Hypothalamus (tissue), 51 donors: ENCODE results near the gene CDKAL1.
"Not testable (repeated sequence)": the region's sequence is repeated elsewhere in the genome, so short reads cannot be mapped to it uniquely, and the experiment has no call there.

Source experiments
- DNase-seq, 51 donors: peaks; one replicate each; lab custom pipeline; 2025; lab: John Stamatoyannopoulos, UW

Gene CDKAL1

GRCh38 chr6:20534295-20535262 is at the start of gene CDKAL1:
Gene CDKAL1 (plus strand): TSS chr6:20534457. CDS start chr6:20546351, 11,894 bp downstream.
- peak; percentile 14 to 94 (median 79) for DNase-seq

- no peak for DNase-seq
Measured at GRCh38 chr6:20486641-20487040, 47.6 kb upstream of the CDKAL1 start.

- no peak for DNase-seq
Measured at GRCh38 chr6:20487669-20488375, 46.4 kb upstream of the CDKAL1 start.

GRCh38 chr6:20490591-20490990 is 43.7 kb upstream of the CDKAL1 start:
- no peak for DNase-seq

GRCh38 chr6:20492099-20492498 is 42.2 kb upstream of the CDKAL1 start:
- no peak for DNase-seq

GRCh38 chr6:20497216-20498040 is 36.8 kb upstream of the CDKAL1 start:
- peak in 1 of 51 donors; percentile 0 for DNase-seq

GRCh38 chr6:20498041-20498385 is 36.2 kb upstream of the CDKAL1 start:
- DNase-seq = no peak

GRCh38 chr6:20509212-20509611 is 25.0 kb upstream of the CDKAL1 start:
- DNase-seq = no peak

- DNase-seq = no peak
Measured at GRCh38 chr6:20511852-20512251, 22.4 kb upstream of the CDKAL1 start.

GRCh38 chr6:20525208-20525607 is 9.0 kb upstream of the CDKAL1 start:
- not testable (repeated sequence) for DNase-seq

- not testable (repeated sequence) for DNase-seq
Measured at GRCh38 chr6:20529086-20529448, 5.2 kb upstream of the CDKAL1 start.

GRCh38 chr6:20532881-20533280 is 1.4 kb upstream of the CDKAL1 start:
- DNase-seq = no peak

GRCh38 chr6:20533746-20534294 is 437 bp upstream of the CDKAL1 start:
- no peak for DNase-seq

GRCh38 chr6:20538131-20538662 is 3.9 kb downstream of the CDKAL1 start:
- no peak for DNase-seq

- DNase-seq = no peak
Measured at GRCh38 chr6:20538907-20539306, 4.7 kb downstream of the CDKAL1 start.

GRCh38 chr6:20539387-20539786 is 5.1 kb downstream of the CDKAL1 start:
- no peak for DNase-seq

GRCh38 chr6:20540683-20541082 is 6.4 kb downstream of the CDKAL1 start:
- no peak for DNase-seq

GRCh38 chr6:20541382-20541781 is 7.1 kb downstream of the CDKAL1 start:
- DNase-seq = no peak

GRCh38 chr6:20542927-20543602 is 8.8 kb downstream of the CDKAL1 start:
- DNase-seq = no peak

- no peak for DNase-seq
Measured at GRCh38 chr6:20548264-20548663, 14.0 kb downstream of the CDKAL1 start.
